HL-60/S4 treated with phorbol 12-myristate 13-acetate at 8.2 ng/mL for 4 days and 3 days (cell line): Measurements from ENCODE around the gene FTCD.
"Not testable (repeated sequence)": the region's sequence is repeated elsewhere in the genome, so short reads cannot be mapped to it uniquely, and the experiment has no call there.

Experiments used
- in situ Hi-C: fragments of 300-500 bp; cut with MboI; formaldehyde crosslinking; loops from 2 replicates; pipeline ENCODE4 v1.15.0; 2022; ENCODE audit warnings: low sequenced_read_pairs

The FTCD gene

GRCh38 chr21:46140352-46141003 lies 14.9 kb downstream of the FTCD start:
- in situ Hi-C loops, result not testable (repeated sequence)

- in situ Hi-C loops, result no loop called here
Observed at GRCh38 chr21:46139686-46140085, 15.7 kb downstream of the FTCD start.

DNA sequence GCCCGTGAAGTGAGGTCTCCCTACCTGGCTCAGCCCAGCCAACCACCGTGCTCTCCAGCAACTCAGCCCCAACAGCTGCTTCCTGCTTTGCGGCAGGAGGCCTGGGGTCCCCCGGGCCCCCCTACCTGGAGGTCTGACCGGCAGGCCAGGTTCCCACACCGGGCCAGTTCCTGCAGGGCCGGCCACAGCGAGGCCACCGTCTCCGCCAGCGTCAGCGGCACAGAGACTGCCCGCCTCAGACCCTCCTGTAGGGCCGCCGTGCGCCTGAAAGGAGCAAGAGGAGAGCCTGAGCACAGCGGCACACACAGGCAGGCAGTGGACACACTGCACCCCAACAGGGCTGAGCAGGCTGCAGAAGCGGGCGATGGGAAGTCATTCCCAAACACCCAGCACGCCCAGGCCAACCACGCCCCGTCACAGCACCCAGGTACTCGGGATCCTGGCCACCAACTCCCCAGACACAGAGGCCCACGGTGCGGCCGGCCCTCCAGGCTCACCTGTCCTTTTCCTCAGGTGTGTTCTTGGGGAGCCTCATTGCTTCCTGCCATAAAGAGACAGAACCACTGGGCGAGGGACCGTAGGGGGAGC lies 16.9 kb downstream of the FTCD start:
- in situ Hi-C loops, result no loop called here

- in situ Hi-C loops, result no loop called here
Observed at GRCh38 chr21:46137908-46138307, 17.5 kb downstream of the FTCD start.

DNA sequence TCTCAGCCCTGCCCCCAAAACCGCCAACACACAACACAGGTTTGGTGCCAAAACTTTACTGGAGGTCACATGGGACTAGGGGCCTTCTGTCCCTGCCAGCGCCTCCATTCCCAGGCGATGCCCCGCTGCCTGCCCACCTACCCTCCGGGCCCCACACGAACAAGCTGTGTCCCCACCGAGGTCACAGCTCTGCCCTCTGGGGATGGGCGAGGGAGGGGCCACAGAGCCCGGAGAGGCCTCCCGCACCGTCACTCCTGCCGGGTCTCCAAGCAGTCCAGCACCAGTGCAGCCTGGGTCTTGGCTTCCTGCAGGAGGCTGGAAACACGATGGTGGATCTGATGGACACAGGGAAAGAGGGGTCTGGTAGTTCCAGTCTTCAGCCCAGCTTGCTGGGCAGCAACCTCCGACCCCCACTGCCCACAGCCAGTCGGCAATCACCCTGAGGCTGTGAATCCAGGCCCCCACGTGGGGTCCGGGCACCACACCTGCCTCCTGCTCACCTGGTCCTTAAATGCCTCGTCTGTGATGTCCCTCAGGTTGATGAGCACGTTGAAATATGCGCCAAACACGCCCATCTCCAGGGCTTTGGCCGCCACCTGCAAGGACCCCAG lies 18.5 kb downstream of the FTCD start:
- in situ Hi-C loops, result no loop called here

GRCh38 chr21:46135782-46136395 lies 19.5 kb downstream of the FTCD start:
- in situ Hi-C loops, result no loop called here

DNA sequence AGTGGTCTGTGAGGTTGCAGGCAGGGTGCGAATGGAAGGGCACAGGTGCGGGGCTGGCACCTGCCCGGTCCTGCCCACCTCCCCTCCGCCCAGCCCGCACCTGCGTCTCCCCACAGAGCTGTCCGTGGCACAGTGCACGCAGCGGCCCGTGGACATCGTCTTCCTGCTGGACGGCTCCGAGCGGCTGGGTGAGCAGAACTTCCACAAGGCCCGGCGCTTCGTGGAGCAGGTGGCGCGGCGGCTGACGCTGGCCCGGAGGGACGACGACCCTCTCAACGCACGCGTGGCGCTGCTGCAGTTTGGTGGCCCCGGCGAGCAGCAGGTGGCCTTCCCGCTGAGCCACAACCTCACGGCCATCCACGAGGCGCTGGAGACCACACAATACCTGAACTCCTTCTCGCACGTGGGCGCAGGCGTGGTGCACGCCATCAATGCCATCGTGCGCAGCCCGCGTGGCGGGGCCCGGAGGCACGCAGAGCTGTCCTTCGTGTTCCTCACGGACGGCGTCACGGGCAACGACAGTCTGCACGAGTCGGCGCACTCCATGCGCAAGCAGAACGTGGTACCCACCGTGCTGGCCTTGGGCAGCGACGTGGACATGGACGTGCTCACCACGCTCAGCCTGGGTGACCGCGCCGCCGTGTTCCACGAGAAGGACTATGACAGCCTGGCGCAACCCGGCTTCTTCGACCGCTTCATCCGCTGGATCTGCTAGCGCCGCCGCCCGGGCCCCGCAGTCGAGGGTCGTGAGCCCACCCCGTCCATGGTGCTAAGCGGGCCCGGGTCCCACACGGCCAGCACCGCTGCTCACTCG lies 23.3 kb downstream of the FTCD start:
- in situ Hi-C loops, result no loop called here

- in situ Hi-C loops, result no loop called here
Observed at GRCh38 chr21:46131588-46131837, 23.9 kb downstream of the FTCD start.

GRCh38 chr21:46130831-46131587 lies 24.4 kb downstream of the FTCD start:
- in situ Hi-C loops, result no loop called here

DNA sequence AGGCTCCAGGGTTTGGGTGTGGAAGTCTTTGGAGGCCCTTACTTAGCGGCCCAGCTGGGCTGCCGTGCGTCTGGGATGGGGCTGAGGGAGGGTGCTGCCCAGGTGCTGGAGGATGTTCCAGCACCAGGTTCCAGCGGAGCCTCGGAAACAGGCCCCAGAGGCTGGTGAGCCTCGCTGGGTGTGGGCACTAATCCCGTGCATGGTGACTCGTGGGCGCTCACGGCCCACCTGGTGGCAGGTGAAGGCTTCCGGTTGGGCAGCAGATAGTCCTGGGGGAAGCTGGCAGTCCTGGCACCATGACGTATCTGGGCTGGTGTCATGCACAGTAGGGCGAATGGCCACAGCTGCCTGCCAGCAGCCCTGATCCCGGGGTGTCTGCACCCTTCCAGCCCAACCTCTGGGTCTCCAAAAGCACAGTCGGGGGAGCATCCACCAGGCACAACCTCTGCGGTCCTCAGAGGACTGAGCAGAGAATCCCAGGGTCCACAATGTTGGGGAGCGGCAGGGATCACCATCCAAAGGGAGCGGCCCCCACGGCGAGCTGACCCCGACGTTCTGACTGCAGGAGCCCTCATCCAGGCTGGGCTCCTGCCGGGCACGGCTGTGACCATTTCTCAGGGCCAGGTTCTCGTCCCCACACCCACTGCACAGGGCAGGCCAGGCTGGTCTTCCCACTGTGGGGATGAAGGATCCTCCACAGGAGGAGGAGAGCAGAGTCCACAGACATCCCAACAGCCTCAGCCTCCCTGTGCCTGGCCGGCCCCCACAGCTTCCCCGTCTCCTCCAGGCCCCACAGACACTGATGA lies 25.3 kb downstream of the FTCD start:
- in situ Hi-C loops, result no loop called here

DNA sequence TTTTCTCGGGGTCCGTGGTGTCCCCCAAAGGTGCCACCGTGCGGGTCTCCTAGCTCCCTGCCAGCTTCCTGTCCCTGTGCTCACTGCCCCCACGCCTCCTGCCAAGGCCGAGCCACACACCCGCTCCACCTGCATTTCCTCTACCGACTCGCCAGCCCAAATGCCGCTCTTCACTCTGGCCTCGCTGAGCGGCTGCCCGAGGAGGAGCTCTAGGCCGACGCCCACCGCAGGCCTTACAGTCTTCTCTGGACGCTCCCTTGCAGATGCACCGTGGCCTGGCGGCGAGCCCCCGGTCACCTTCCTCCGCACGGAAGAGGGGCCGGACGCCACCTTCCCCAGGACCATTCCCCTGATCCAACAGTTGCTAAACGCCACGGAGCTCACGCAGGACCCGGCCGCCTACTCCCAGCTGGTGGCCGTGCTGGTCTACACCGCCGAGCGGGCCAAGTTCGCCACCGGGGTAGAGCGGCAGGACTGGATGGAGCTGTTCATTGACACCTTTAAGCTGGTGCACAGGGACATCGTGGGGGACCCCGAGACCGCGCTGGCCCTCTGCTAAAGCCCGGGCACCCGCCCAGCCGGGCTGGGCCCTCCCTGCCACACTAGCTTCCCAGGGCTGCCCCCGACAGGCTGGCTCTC lies 26.3 kb downstream of the FTCD start:
- in situ Hi-C loops, result no loop called here

GRCh38 chr21:46128106-46128932 lies 27.1 kb downstream of the FTCD start:
- in situ Hi-C loops, result no loop called here

GRCh38 chr21:46127239-46128105 lies 27.9 kb downstream of the FTCD start:
- in situ Hi-C loops, result no loop called here

- in situ Hi-C loops, result no loop called here
Observed at GRCh38 chr21:46126309-46127238, 28.8 kb downstream of the FTCD start.

DNA sequence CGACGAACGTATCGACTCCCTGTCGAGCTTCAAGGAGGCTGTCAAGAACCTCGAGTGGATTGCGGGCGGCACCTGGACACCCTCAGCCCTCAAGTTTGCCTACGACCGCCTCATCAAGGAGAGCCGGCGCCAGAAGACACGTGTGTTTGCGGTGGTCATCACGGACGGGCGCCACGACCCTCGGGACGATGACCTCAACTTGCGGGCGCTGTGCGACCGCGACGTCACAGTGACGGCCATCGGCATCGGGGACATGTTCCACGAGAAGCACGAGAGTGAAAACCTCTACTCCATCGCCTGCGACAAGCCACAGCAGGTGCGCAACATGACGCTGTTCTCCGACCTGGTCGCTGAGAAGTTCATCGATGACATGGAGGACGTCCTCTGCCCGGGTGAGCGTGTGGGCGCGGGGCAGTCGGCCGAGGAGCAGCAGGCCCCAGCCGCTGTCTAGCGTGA lies 29.5 kb downstream of the FTCD start:
- in situ Hi-C loops, result no loop called here
